ENCODE measurements around the gene BID.
"Not testable (repeated sequence)": the region's sequence is repeated elsewhere in the genome, so short reads cannot be mapped to it uniquely, and the experiment has no call there.

BID gene

DNA sequence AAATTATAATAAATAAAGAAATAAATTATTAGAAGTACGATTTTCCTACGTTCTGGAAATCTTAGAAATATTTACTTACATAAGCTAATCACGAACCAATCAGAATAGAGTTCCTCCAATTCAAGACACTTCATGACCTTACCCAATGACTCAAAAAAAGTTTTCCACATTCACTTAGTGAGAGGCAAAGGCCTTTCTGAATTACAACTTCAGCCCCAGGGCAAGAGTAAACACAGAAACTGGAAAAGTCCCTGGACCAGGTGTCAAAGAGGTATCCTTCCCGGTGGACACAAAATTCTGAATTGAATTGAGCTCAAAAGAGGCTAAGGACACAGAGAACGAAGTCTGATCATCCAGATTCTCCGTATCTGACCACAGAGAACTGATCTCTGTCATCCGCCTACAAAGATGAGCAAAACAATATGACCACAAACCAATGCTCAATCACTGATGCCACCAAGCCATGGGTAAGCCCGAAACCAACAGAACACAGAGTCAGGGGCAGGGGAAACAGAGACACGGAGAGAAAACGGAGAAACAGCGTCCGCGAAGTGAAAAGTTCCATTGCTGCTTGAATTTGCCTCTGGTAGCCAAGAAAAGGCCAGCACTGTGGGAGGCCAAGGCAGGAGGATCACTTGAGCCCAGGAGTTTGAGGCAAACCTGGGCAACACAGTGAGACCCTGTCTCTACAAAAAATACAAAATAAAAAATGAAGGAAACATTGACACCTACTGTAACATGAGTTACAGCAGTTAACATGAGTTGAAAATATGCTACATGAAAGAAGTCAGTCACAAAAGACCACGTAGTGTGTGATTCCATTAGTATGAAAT lies 6.8 kb downstream of the BID start:
- no peak for DNase-seq

DNA sequence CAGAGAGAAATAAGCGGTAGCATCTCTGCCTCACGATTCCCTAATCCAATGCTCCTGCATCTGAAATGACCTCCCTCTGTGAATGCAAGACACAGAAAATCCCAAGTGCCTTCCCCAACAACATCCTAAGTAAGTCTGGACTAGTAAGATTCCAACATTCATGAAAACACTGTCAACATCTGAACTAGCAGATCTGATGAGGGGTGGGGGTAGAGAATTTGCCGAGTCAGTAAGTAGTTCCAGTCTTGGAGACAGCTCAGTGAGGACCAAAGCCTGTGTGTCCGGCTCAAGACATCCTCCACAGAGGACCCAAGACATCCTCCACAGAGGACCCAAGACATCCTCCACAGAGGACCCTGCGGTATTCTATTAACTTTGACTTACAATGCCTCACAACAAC lies 9.4 kb downstream of the BID start:
- not testable (repeated sequence) for DNase-seq

DNA sequence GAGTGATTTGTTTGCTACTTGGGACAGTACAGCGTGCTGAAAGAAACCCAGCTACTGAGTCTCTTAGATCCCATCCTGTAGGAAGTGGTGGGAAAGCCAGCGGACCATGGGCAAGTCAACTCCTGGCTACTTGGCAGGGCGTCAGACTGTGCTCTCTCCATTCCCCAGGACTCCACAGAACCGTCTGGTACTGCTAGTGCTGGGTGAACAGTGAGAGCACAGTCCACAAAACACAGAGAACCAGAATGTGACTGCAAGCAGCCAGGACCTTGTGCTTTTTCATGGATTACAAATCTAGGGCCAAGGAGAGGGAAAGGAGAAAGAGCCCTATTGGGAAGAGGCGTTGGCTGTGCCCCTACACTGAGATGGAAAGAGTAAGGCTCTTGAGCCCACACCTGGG lies 10.2 kb downstream of the BID start:
- no peak for DNase-seq

DNA sequence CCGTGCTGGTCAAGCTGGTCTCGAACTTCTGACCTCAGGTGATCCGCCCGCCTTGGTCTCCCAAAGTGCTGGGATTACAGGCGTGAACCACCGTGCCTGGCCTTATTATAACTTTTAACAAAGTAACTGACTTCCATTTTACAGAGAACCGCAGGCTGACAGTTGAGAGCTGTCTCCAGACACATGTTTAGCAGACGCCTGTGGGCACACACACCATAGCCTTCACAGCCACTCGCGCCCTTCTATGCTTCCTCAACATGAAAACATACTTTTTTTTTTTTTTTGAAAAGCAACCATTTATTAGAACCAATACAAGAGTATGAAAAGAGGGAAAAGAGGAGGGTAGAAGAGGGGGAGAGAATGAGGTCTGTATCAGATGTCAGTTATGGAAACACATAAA lies 10.8 kb downstream of the BID start:
- not testable (repeated sequence) for DNase-seq

DNA sequence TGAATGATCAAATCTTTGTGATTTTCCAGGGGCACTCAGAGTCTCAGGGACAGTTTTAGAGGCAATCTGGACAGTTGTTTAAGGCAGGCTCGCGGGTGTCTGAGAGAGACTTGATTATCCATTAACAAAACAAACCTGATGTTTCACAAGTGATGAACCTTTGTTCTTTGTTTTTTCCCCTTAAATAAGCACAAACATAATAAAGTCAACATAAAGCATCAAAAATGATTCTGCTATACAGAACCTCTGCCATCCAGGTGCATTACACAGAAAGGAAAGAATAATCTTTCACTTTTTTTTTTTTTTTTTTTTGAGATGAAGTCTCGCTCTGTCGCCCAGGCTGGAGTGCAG lies 13.2 kb downstream of the BID start:
- no peak for DNase-seq

DNA sequence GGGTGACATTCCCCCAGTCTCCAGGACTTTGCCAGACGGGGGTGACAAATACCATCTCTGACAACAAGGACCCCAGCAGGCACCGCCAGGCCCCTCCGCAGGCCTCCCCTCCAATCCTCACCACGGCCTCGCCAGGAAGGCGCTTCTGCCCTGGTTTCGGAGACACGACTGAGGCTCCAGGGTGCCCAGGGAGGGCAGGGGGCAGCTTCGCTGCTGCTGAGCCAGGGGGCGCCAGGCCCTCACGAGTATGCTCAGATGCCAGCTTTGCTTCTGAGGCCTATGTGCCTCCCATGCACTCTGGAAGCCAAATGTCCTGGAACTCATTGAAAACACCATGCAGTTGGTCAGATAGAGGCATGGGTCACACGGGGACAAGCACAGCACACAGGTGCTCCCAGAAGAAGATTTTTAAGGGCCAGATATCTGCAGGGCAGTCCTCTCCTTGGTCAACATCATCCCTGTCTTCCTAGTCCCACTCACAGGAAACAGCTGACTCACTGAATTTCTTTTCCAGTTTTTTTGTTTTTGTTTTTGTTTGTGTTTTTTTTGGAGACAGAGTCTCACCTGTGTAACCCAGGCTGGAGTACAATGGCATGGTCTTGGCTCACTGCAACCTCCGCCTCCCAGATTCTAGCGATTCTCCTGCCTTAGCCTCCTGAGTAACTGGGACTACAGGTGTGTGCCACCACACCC lies 19.9 kb downstream of the BID start:
- DNase-seq: no peak

DNA sequence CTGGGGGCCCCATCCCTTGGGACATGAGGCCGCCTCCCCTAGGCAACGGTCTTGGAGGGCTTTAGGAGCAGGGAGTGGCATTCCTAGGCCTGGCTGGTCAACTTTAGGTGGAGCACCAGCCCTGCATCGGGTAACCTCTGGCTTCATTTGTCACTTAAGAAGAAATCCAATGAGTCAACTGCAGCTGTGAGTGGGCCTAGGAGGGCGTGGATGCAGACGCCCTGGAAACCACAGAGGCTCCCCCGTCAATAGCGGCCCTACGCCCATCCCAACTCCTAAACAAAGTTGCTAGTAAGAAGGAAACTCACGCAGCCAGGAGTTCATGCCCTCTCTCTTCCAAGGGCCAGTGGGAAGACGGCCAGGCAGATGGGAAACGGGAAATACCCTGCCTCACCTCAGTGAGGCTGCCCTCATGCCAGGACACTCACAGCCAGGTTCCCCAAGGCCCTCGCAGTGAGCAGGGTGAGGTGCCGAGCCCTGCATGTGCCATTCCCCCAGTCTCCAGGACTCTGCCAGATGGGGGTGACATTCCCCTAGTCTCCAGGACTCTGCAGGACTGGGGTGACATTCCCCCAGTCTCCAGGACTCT lies 20.8 kb downstream of the BID start:
- no peak for DNase-seq

DNA sequence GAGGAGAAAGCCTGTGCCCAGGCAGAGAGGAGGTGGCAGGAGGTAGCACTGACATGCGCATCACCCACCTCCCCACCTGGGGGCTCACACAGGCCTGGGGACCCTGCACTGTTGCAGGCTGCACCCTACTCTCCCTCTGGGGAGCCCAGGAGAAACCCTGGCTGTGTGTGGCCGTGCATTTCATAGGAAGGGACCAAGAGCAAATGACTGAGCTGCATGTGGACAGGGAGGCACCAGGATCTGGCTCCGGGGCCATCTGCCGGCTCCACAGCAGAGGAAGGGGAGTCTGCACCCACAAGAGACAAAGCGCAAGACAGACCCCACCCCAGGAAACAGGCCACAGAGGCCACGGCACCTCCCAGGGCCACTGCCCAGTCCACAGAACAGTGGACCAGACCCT lies 22.7 kb downstream of the BID start:
- DNase-seq: no peak

DNA sequence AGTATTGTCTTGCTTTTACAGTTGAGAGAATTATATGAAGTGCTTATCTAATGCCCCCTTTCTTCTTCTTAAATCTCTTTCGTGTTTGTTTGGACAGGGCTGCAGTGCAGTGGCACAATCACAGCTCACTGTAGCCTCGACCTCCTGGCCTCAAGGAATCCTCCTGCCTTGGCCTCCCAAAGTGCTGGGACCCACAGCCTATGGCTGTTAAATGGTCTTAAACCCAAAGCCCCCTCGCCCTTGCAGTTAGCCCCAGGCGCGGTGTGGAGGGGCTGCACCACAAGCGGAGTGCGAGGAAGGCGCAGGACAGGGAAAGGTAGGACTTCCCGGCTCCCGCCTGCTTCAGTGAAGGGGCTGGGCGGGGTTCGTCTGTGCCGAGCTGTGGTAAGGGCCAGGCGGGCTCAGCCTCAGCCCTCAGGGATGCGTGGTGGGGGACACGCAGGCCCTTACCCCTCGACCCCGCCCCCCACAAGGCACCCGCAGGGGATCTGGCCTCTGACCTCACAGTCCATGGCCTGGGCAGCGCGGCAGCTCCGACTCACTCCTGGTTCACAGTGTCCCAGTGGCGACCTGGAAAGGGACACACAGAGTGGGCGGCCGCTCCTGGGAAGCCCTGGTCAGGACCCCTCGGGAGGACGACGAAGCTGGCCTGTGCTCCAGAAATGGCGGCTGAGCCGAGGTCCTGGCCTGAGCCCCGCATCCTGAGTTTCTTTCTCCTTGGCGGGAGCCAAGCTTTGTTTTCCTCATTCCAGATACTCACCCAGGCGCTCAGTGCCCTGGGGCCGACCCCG lies 24.5 kb downstream of the BID start:
- no peak for DNase-seq

DNA sequence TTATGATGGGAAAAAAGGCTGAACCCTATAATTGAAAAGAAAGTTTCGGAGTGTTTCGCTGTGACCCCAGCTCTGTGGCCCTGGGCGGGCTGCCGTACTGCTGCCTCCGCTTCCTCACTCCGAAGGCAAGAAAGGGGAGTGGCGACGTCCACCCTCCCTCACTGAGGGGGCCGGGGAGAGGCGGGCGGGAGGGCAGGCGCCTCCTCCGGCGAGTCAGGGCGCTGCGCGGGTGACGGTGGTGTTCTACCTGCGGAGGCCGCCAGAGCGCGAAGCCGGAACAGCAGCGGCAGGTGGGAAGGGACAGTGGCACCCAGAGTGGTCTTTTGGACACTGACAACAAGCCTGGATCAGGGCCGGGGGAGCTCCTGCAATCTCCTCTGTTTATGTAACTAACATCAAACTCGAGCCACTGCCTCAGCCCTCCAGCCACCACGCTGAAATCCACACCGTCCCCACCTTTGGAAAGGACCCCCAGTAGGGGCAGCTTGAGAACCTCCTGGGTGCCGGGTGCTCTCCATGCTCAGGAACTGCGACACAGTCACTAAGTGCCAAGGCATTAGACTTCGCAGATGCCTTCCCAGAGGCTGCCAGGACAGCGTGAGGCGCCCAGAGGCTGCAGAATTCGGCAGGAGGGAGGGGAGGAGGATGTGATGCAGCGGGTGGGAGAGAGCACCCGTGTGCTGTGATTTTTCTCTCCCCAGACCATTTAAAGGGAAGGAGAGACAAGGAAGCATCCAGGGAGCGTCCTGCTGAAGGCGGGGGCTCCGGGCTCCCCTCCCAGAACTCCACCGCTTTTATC lies 25.5 kb downstream of the BID start:
- no peak for DNase-seq

DNA sequence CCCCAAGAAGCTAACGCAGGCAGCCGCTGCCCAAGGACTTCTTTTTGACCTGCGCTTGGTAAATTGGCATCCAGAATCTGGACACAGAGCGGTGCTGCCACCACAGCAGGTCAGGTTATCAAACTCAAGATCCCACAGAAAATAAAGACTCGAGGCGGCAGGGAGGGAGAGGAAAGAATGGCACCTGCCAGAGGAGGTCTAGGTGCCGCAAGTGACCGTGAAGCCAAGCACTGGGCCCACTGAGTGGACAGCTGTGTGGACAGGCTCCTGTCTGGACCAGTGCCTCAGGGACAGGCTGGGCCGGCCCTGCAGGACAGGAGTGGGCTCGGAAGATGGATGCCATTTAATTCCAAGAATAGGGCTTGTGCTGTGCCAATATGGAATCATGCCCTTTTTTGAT lies 27.4 kb downstream of the BID start:
- DNase-seq: no peak

DNA sequence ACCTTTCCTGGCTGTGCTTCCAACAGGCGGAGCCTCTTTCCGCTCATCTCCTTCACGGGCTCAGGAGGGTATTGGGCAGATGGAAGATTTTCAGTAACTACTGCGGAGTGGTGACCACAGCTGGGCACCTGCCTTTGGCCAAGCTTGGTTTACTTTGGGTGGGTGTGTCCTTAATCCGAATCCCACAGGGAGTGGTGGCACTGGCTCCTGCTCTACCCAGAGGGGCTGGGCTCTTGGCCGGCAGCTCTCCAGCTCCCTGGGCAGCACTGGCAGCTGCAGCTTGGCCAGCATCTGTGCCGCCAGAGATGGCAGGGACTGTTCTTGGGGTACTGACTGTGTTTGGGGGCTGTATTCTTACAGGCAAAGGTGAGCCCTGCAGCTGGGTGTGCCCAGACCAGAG lies 29.8 kb downstream of the BID start:
- DNase-seq: no peak

DNA sequence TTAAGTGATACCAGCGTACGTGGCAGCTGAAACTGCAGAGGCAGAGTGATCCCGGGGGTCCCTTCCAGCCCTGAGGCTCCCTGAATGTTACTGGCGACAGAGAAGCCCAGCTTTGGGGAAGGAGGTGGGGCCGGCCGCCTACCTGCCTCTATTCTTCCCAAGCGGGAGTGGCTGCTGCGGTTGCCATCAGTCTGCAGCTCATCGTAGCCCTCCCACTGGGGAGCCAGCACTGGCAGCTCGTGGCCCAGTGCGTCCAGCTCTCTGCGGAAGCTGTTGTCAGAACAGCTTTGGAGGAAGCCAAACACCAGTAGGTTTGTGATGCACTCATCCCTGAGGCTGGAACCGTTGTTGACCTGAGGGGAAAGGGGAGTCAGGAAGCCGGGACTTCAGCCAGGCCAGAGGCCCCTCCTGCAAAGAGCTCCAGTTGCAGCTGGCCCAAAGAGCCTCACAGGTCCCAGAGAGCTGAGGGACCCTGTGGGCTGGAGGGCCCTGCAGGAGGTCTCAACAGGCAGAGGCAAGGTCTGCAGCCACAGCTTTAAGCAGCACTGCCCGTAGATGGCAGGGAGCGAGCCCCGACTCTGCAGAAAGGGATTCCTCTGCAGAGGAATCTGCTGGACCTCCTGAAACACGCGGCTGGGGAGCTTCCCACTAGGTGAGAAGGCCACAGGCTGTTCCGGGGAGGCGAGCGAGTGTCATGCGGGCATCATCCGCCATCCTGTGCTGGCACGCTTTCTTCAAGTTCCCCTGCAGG lies 30.4 kb downstream of the BID start:
- DNase-seq: no peak

DNA sequence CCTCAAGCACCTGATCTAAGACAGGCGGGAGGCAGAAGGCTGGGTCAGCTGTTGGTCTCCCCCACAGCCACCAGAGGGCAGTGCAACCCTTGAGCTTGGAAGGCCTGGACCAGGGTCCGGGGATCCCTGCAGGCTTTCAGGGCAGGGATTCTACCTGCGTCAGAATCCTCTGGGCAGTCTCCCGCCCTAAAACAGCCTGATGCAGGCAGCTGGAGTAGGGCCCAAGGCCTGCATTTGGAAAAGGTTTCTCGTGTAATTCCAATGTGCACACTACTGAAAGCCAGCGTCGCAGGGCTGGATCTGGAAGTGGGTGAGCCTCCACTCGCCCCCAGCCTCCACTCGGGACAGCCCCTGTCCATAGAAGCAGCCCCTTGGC lies 31.8 kb downstream of the BID start:
- no peak for DNase-seq

DNA sequence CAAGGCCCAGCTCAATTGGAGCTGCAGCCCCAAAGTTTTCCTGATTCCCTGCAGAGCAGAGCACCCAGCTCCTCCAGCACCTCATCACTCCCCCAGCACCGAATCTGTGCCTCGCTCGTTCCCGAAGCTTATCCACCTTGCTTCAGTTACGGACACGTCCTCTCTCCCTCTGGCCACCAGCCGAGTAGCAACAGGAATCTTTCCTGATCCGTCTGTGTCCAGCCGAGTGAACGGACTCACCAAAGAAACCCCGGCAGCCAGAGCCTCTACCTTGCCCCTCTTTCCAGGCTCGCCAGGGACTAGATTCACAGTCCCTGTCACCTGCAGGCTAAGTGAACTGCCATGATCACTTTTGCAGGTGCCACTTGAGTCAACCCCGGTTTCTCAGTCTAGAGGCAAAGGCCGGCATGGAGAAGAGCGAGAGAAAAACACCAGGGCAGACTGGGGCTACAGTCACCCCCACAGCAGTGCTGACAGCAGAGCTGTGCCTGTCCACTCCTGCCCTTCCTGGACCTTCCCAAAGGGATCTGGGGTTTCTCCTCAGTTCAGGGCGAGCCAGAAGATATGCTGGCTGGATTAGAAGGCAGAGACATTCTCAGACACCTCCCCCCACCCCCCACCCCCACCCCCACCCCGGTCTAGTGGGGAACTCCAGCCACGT lies 32.3 kb downstream of the BID start:
- no peak for DNase-seq

DNA sequence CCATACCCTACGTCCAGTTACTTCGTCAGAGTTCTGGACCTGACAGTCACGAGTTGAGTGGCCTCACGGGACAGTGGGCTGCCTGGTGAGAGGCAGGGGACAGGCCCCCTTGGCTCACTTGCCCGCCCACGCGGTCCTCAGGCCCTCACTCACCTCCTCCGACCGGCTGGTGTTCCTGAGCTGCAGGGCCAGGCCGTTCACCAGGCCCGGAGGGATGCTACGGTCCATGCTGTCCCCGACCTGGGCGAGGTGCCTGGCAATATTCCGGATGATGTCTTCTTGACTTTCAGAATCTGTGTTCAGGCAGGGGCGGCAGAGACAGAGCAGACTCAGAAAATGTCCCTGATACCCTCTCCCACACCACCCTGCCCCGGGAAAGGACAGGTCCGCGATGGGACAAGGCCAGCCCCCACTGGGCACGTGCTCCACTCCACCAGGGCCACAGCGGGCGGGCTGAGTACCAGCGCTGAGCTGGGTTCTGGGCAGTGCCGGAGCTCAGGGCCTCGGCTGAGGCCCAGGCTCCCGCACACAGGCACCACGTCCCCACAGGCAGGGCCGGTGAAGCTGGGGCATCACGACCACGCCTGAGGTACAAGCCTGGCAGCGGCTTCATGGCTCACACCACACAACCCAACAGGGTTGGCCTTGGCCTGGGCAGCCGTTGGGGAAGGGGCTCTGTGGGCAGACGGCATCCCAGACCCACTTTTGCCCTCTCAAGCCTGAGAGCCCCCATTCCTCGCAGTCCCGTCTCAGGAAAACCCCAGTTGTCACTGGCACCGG lies 34.9 kb downstream of the BID start:
- DNase-seq: no peak

DNA sequence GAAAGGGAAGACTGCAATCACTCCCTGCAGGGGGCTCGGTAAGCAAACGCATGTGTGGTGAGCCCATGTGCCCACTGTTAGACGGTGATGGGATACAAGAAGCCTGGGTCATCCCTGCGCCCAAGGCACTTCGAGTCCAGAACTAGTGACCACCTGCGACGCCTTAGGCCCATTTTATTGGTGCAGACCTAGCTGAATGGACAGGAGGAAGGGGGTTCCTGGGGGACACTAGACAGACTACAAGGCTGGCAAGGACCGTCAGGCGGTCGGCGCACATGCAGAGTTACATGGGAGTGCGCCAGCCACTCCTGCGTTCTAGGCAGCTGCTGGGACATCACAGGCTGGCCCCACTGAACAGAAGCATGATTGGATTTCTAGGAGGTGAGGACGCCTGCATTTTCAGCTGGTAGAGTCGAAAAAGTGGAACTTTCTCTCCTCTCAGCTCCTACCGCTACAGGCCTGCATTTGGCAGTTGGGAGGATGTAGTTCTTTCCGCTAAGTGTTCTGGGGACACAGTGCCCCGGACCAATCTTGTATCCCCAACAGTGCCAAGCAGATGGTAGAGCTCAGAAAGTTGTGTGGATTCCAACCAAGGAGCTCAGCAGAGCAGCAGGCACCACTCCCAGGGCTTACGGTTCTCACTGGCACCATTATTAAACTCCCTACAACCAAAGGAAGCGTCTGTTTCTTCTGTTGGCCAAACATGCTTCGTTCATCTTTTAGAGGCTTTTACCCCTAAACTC lies 35.7 kb downstream of the BID start:
- DNase-seq: no peak

DNA sequence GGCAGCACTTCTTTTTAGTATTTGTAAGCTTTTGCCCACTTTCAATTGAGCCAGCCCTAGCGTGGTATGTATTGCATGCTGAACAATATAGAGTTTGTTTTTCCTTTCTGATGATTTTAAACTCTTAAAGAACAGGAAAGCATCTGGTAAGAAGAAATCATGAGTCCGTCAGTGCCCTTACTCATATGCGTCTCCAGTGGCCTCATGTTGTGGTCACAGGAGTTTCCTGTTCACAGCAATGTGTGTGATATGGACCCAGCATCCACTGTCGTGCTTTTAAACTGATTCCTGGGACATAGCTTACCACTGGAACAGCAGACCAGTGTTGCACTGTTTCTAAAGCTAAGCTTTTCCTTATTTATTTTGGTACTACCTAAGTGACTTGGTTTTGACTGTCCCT lies 40.1 kb downstream of the BID start:
- no peak for DNase-seq

DNA sequence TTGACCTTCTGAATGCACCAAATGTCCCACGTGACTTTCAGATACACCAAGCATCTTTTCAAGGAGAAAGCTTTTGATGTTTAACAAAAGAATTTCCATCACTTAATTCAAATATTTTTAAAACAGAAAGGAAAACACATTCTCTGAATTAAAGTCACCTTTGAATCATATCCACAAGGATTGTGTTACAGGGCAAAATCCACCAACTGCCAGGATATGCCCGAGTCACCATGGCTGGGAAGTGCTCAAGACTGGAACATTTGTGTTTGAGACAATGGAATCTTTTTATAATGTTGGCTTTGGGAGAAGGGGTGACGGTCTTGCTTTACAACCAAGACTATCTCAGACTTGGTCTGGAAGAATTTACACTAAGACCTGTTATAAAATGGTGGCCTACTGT lies 40.8 kb downstream of the BID start:
- no peak for DNase-seq

All from SIG-M5 (cell line).